ENCODE measurements around the gene CNTNAP5.

CNTNAP5 gene

GRCh38 chr2:124824441-124824840 is 799.4 kb downstream of the CNTNAP5 start:
- Histone ChIP-seq H3K4me1 (ENCODE audit: low read length) (no peaks in the 10 kb centered on the region), H3K36me3 (replicated peaks; ENCODE audit: insufficient read depth, low read length) (no peaks in the 10 kb centered on the region), H3K9me3 (replicated peaks; ENCODE audit: insufficient read depth, low read length) (no peaks in the 10 kb centered on the region), H3K27me3 (replicated peaks; ENCODE audit: insufficient read depth, low read length) (no peaks in the 10 kb centered on the region), H3K9ac (ENCODE audit: low read length) (no peak overlapping the region), H3F3A (ENCODE audit: insufficient read depth, low read length) (no peaks in the 10 kb centered on the region), H3K4me2 (ENCODE audit: low read depth, low read length) (no peak overlapping the region), H3K9me2 (replicated peaks; ENCODE audit: insufficient read depth, low read length) (no peaks in the 10 kb centered on the region), H2AFZ (ENCODE audit: low read length) (no peak overlapping the region), H3K4me3 (ENCODE audit: low read length) (no peak overlapping the region), H3K27ac (ENCODE audit: low read length) (no peak overlapping the region), H3K79me2 (ENCODE audit: low read length) (no peaks in the 10 kb centered on the region), H4K20me1 (ENCODE audit: insufficient read depth, low read length) (no peaks in the 10 kb centered on the region)
- no peak for DNase-seq
- TF ChIP-seq EZH2 (optimal IDR thresholded peaks at IDR 0.05; ENCODE audit: low read depth, low read length) (no peak), EZH2phosphoT487 (IDR thresholded peaks at IDR 0.05; ENCODE audit: low read length) (no peak)
- TF ChIP-seq, protein P1, sequence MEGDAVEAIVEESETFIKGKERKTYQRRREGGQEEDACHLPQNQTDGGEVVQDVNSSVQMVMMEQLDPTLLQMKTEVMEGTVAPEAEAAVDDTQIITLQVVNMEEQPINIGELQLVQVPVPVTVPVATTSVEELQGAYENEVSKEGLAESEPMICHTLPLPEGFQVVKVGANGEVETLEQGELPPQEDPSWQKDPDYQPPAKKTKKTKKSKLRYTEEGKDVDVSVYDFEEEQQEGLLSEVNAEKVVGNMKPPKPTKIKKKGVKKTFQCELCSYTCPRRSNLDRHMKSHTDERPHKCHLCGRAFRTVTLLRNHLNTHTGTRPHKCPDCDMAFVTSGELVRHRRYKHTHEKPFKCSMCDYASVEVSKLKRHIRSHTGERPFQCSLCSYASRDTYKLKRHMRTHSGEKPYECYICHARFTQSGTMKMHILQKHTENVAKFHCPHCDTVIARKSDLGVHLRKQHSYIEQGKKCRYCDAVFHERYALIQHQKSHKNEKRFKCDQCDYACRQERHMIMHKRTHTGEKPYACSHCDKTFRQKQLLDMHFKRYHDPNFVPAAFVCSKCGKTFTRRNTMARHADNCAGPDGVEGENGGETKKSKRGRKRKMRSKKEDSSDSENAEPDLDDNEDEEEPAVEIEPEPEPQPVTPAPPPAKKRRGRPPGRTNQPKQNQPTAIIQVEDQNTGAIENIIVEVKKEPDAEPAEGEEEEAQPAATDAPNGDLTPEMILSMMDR (IDR thresholded peaks at IDR 0.05; ENCODE audit: low read length) = no peak

DNA sequence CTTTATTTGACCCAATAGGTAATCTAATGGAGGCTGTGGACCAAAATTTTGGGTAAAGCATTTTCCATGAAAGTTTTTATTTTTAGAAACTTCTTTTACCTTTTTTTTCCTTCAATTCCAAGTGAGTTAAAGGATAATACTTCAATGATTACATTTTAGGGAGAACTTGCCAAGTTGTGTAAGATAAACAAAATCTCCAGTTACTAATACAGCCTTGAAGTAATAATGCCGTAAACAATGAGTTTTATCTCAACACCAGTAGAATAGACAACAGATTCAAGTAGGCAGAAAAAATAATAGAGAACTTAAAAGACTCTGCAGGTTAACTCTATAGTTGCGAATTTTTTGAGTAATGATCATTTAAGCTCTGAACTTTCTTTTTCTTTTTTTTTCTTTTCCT is 807.4 kb downstream of the CNTNAP5 start:
- TF ChIP-seq, protein P1 (IDR thresholded peaks at IDR 0.05; ENCODE audit: low read length) = no peak
- TF ChIP-seq EZH2 (optimal IDR thresholded peaks at IDR 0.05; ENCODE audit: low read depth, low read length) = no peak
- no peaks in the 10 kb centered on the region for H3K9me2 ChIP-seq (replicated peaks; ENCODE audit: insufficient read depth, low read length)
- H3K36me3 ChIP-seq (replicated peaks; ENCODE audit: insufficient read depth, low read length) = no peaks in the 10 kb centered on the region
- H3F3A ChIP-seq (ENCODE audit: insufficient read depth, low read length) = no peaks in the 10 kb centered on the region
- no peaks in the 10 kb centered on the region for H3K9me3 ChIP-seq (replicated peaks; ENCODE audit: insufficient read depth, low read length)
- H3K4me2 ChIP-seq (ENCODE audit: low read depth, low read length) = no peak overlapping the region
- H3K27me3 ChIP-seq (replicated peaks; ENCODE audit: insufficient read depth, low read length) = no peaks in the 10 kb centered on the region
- no peaks in the 10 kb centered on the region for H3K4me1 ChIP-seq (ENCODE audit: low read length)
- H3K9ac ChIP-seq (ENCODE audit: low read length) = no peak overlapping the region
- no peaks in the 10 kb centered on the region for H3K79me2 ChIP-seq (ENCODE audit: low read length)
- no peak overlapping the region for H3K4me3 ChIP-seq (ENCODE audit: low read length)
- no peaks in the 10 kb centered on the region for H4K20me1 ChIP-seq (ENCODE audit: insufficient read depth, low read length)
- no peak overlapping the region for H2AFZ ChIP-seq (ENCODE audit: low read length)
- no peak for DNase-seq
- H3K27ac ChIP-seq (ENCODE audit: low read length) = no peak overlapping the region

- Histone ChIP-seq H3K4me1 (ENCODE audit: low read length) (no peaks in the 10 kb centered on the region), H3K27ac (ENCODE audit: low read length) (no peak overlapping the region), H3K27me3 (replicated peaks; ENCODE audit: insufficient read depth, low read length) (no peaks in the 10 kb centered on the region), H3F3A (ENCODE audit: insufficient read depth, low read length) (no peaks in the 10 kb centered on the region), H3K79me2 (ENCODE audit: low read length) (no peaks in the 10 kb centered on the region), H3K4me3 (ENCODE audit: low read length) (no peak overlapping the region), H3K9ac (ENCODE audit: low read length) (no peak overlapping the region), H3K9me2 (replicated peaks; ENCODE audit: insufficient read depth, low read length) (no peaks in the 10 kb centered on the region), H2AFZ (ENCODE audit: low read length) (no peak overlapping the region), H3K9me3 (replicated peaks; ENCODE audit: insufficient read depth, low read length) (no peaks in the 10 kb centered on the region), H3K4me2 (ENCODE audit: low read depth, low read length) (no peak overlapping the region), H3K36me3 (replicated peaks; ENCODE audit: insufficient read depth, low read length) (no peaks in the 10 kb centered on the region), H4K20me1 (ENCODE audit: insufficient read depth, low read length) (no peaks in the 10 kb centered on the region)
- no peak for DNase-seq
- TF ChIP-seq, protein P1 (IDR thresholded peaks at IDR 0.05; ENCODE audit: low read length) = no peak
Measured at GRCh38 chr2:124834331-124834730, 809.2 kb downstream of the CNTNAP5 start.

DNA sequence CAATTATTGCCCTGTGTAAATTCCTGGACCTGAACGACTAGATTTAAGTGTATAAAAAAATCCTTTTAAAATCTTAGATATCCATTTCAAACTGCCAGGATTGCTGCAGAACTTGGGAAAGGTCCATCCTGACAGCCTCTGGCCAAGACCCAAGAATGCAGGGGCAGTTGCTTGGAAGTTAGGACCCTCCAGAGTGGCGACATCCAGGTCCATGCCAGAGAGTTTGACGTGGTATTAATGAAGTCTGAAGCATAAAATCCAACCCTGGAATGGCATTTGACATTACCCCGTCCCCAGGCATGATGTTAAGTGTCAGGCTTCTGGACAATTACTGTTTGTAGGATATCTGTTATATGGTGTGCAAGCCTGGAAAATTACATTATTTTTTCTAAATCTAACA is 810.2 kb downstream of the CNTNAP5 start:
- H4K20me1 ChIP-seq (ENCODE audit: insufficient read depth, low read length) = no peaks in the 10 kb centered on the region
- H3K4me1 ChIP-seq (ENCODE audit: low read length) = no peaks in the 10 kb centered on the region
- H3K27me3 ChIP-seq (replicated peaks; ENCODE audit: insufficient read depth, low read length) = no peaks in the 10 kb centered on the region
- no peaks in the 10 kb centered on the region for H3K79me2 ChIP-seq (ENCODE audit: low read length)
- no peak overlapping the region for H3K4me3 ChIP-seq (ENCODE audit: low read length)
- H3K9me2 ChIP-seq (replicated peaks; ENCODE audit: insufficient read depth, low read length) = no peaks in the 10 kb centered on the region
- H3F3A ChIP-seq (ENCODE audit: insufficient read depth, low read length) = no peaks in the 10 kb centered on the region
- no peak for TF ChIP-seq EZH2phosphoT487 (IDR thresholded peaks at IDR 0.05; ENCODE audit: low read length)
- TF ChIP-seq, protein P1 (IDR thresholded peaks at IDR 0.05; ENCODE audit: low read length) = no peak
- TF ChIP-seq EZH2 (optimal IDR thresholded peaks at IDR 0.05; ENCODE audit: low read depth, low read length) = no peak
- DNase-seq = no peak
- no peak overlapping the region for H3K4me2 ChIP-seq (ENCODE audit: low read depth, low read length)
- no peak overlapping the region for H3K9ac ChIP-seq (ENCODE audit: low read length)
- no peak overlapping the region for H2AFZ ChIP-seq (ENCODE audit: low read length)
- H3K9me3 ChIP-seq (replicated peaks; ENCODE audit: insufficient read depth, low read length) = no peaks in the 10 kb centered on the region
- no peak overlapping the region for H3K27ac ChIP-seq (ENCODE audit: low read length)
- H3K36me3 ChIP-seq (replicated peaks; ENCODE audit: insufficient read depth, low read length) = no peaks in the 10 kb centered on the region

Data from MM.1S (cell line).